Measurements from ENCODE around the gene PRTFDC1. TPM values are rescaled to one million over a fixed set of nuclear protein-coding genes. Genes with fewer than 3 reads are reported as not detected.

The PRTFDC1 gene
- total RNA-seq, 1 donor from 2014 or later = 7.6 TPM

GRCh38 chr10:24858288-24859270, 93.8 kb downstream of the PRTFDC1 start:
- no peaks in the 10 kb centered on the region for H3K9me3 ChIP-seq
- no peak overlapping the region for H3K4me3 ChIP-seq
- no peak for TF ChIP-seq POLR2AphosphoS5 (IDR thresholded peaks at IDR 0.05; ENCODE audit: insufficient read depth in 1 of 2, low read depth in 1 of 2)
- no peak for TF ChIP-seq POLR2A (IDR thresholded peaks at IDR 0.05)
- TF ChIP-seq CTCF (IDR thresholded peaks at IDR 0.05) = no peak
- no peaks in the 10 kb centered on the region for H3K36me3 ChIP-seq
- intact Hi-C loops (cut with DNase I) = no loop called here
- H3K4me1 ChIP-seq = no peaks in the 10 kb centered on the region
- no peak overlapping the region for H3K27ac ChIP-seq
- H3K27me3 ChIP-seq = no peaks in the 10 kb centered on the region
- DNase-seq (ENCODE audit: extremely low spot score in 2 of 2) = no peak

- no peaks in the 10 kb centered on the region for H3K36me3 ChIP-seq
- H3K4me1 ChIP-seq = no peaks in the 10 kb centered on the region
- H3K4me3 ChIP-seq = no peak overlapping the region
- no peaks in the 10 kb centered on the region for H3K9me3 ChIP-seq
- no peak for DNase-seq (ENCODE audit: extremely low spot score in 2 of 2)
- no peak overlapping the region for H3K27ac ChIP-seq
- no peak for TF ChIP-seq POLR2A (IDR thresholded peaks at IDR 0.05)
- no peak for TF ChIP-seq CTCF (IDR thresholded peaks at IDR 0.05)
- TF ChIP-seq POLR2AphosphoS5 (IDR thresholded peaks at IDR 0.05; ENCODE audit: insufficient read depth in 1 of 2, low read depth in 1 of 2) = no peak
- intact Hi-C loops (cut with DNase I) = no loop called here
- no peaks in the 10 kb centered on the region for H3K27me3 ChIP-seq
These were observed 95.2 kb downstream of the PRTFDC1 start for GRCh38 chr10:24857031-24857725.

- H3K36me3 ChIP-seq = no peaks in the 10 kb centered on the region
- no peak for DNase-seq (ENCODE audit: extremely low spot score in 2 of 2)
- H3K27me3 ChIP-seq = no peaks in the 10 kb centered on the region
- H3K4me3 ChIP-seq = no peak overlapping the region
- TF ChIP-seq POLR2AphosphoS5 (IDR thresholded peaks at IDR 0.05; ENCODE audit: insufficient read depth in 1 of 2, low read depth in 1 of 2) (no peak), POLR2A (IDR thresholded peaks at IDR 0.05) (no peak), CTCF (IDR thresholded peaks at IDR 0.05) (no peak)
- H3K4me1 ChIP-seq = no peaks in the 10 kb centered on the region
- no peaks in the 10 kb centered on the region for H3K9me3 ChIP-seq
- intact Hi-C loops (cut with DNase I) = no loop called here
- H3K27ac ChIP-seq = no peak overlapping the region
These were observed 98.2 kb downstream of the PRTFDC1 start for GRCh38 chr10:24854256-24854655.

GRCh38 chr10:24853661-24854060, 98.7 kb downstream of the PRTFDC1 start:
- Histone ChIP-seq H3K4me1 (no peaks in the 10 kb centered on the region), H3K9me3 (no peaks in the 10 kb centered on the region), H3K27ac (no peak overlapping the region), H3K4me3 (no peak overlapping the region), H3K27me3 (no peaks in the 10 kb centered on the region), H3K36me3 (no peaks in the 10 kb centered on the region)
- intact Hi-C loops (cut with DNase I) = no loop called here
- DNase-seq (ENCODE audit: extremely low spot score in 2 of 2) = no peak
- TF ChIP-seq POLR2AphosphoS5 (IDR thresholded peaks at IDR 0.05; ENCODE audit: insufficient read depth in 1 of 2, low read depth in 1 of 2) = no peak
- no peak for TF ChIP-seq POLR2A (IDR thresholded peaks at IDR 0.05)
- no peak for TF ChIP-seq CTCF (IDR thresholded peaks at IDR 0.05)
